Ovary (tissue), 9 donors: ENCODE measurements around the gene PDE7B. TPM values are rescaled to one million over a fixed set of nuclear protein-coding genes. Genes with fewer than 3 reads are reported as not detected.

Source experiments
- DNase-seq, 5 donors: peaks; one replicate each; pipeline ENCODE4 v3.0.0-alpha.2; 2019 to 2020
- H3K27ac ChIP-seq, 2 donors: fragments of 200-600 bp; one replicate each; pipeline versions ENCODE4 v1.5.1 to v1.8.0; 2019 to 2022
- H3K27me3 ChIP-seq: fragments of 200-600 bp; one replicate; pipeline ENCODE4 v1.8.0; 2022
- H3K36me3 ChIP-seq: fragments of 200-600 bp; sonication (generic); one replicate; pipeline ENCODE4 v1.5.1; 2019
- H3K4me1 ChIP-seq: one replicate; pipeline ENCODE4 v1.8.1; 2013; ENCODE audit warnings: mild to moderate bottlenecking, moderate library complexity; ENCODE audit not compliant: insufficient read depth
- H3K4me3 ChIP-seq: fragments of 200-600 bp; sonication (generic); one replicate; pipeline ENCODE4 v1.5.1; 2017
- H3K9me3 ChIP-seq, 2 donors: fragments of 200-600 bp in 1 of 2; sonication (generic) in 1 of 2; one replicate each; pipeline versions ENCODE4 v1.5.1 to v1.8.1; 2013 to 2019; ENCODE audit warnings: mild to moderate bottlenecking in 1 of 2, moderate library complexity in 1 of 2
- CTCF ChIP-seq, 3 donors: fragments of 450-650 bp in 2 of 3; fragments of 200-600 bp in 1 of 3; IDR thresholded peaks; one replicate each; pipeline versions ENCODE4 v1.5.1 to v1.8.0; 2016 to 2022; ENCODE audit warnings: antibody characterized with exemption in 3 of 3, mild to moderate bottlenecking in 1 of 3
- EP300 ChIP-seq: sonication (generic); formaldehyde crosslinking; IDR thresholded peaks from one replicate; pipeline ENCODE4 v1.6.1; 2017; ENCODE audit warnings: antibody characterized with exemption
- POLR2A ChIP-seq: fragments of 450-650 bp; IDR thresholded peaks from one replicate; pipeline ENCODE4 v1.6.1; 2017; ENCODE audit warnings: antibody characterized with exemption, mild to moderate bottlenecking, moderate library complexity
- WGBS, 3 donors: extraction: QIAGEN DNeasy Blood & Tissue Kit in 1 of 3; methylation state at CpG; one replicate each; pipeline versions ENCODE4 v1.1.5 to v1.1.7; 2013 to 2017; 5-methylcytosine and 5-hydroxymethylcytosine counted together
- intact Hi-C, 4 donors: fragments of 100-400 bp; cut with DNase I; formaldehyde crosslinking; loops; one replicate each; pipeline versions ENCODE4 v1.11.0 to v1.15.1; 2022 to 2023
- polyA plus RNA-seq, 2 donors: library from polyadenylated mRNA; stranded (reverse); fragments of 200-250 nt in 1 of 2; fragments of 350-450 nt in 1 of 2; fragmentation: Illumina TruSeq in 1 of 2; extraction: RNeasy Lipid Tissue Mini Kit (QIAGEN cat#74804) in 1 of 2; gene quantifications; one replicate each; pipeline ENCODE4 v1.2.3, GENCODE V29; 2013 to 2014
- total RNA-seq, 7 donors: library from RNA; depleted of rRNA in 2 of 7; stranded (reverse); fragments of >200 nt in 2 of 7; fragmentation: NEBNext Ultra II Directional in 3 of 7; extraction: Animal tissue kit (Norgen Biotek cat#: 25700) in 3 of 7; gene quantifications; one replicate each; pipeline versions ENCODE4 v1.1.0 to v1.2.4, GENCODE V29; 2016 to 2023
- donor health status: DM: no; HTN: no; CAD: no; lungs with moderate emphysema.
- donor health status: DM: no; HTN: no; CAD: no.
- donor health status: Bipolar disorder and iron deficiency.
- donor health status: DM: yes; HTN: yes; CAD: no.
- donor health status: DM: no; HTN: no; CAD: no.
- donor health status: DM: yes; HTN: yes; CAD: no.

Gene PDE7B
- total and polyA plus RNA-seq, 9 donors: 11.6 to 62.7 (median 21.6) TPM

- Histone ChIP-seq H3K36me3 (no peaks in the 10 kb centered on the region), H3K9me3 (no peaks in the 10 kb centered on the region), H3K4me3 (no peak overlapping the region), H3K4me1 (peaks cover 6% of the 10 kb centered on the region), H3K27ac (no peak overlapping the region), H3K27me3 (no peaks in the 10 kb centered on the region)
- WGBS, 3 donors: 76 to 86% (median 82%) methylated on average over 8 of the region's 8 CpGs
- intact Hi-C loops: no loop called here
- no peak for DNase-seq
- TF ChIP-seq POLR2A (no peak), CTCF (IDR thresholded peaks at IDR 0.05) (no peak)
These were observed 84.6 kb downstream of the PDE7B start for GRCh38 chr6:135935941-135936601.

GRCh38 chr6:135936606-135937005, 85.1 kb downstream of the PDE7B start:
- no peaks in the 10 kb centered on the region for H3K9me3 ChIP-seq
- H3K36me3 ChIP-seq: no peaks in the 10 kb centered on the region
- DNase-seq: no peak
- no peak overlapping the region for H3K4me3 ChIP-seq
- no peak overlapping the region for H3K27ac ChIP-seq
- no peak for TF ChIP-seq EP300
- no peak for TF ChIP-seq CTCF (IDR thresholded peaks at IDR 0.05)
- TF ChIP-seq POLR2A: no peak
- 34 to 63% (median 60%) methylated on average over 1 of the region's 1 CpG for WGBS, 3 donors
- H3K27me3 ChIP-seq: no peaks in the 10 kb centered on the region
- intact Hi-C loops: no loop called here
- H3K4me1 ChIP-seq: peaks cover 6% of the 10 kb centered on the region

- DNase-seq: no peak
- Histone ChIP-seq H3K27me3 (no peaks in the 10 kb centered on the region), H3K36me3 (no peaks in the 10 kb centered on the region), H3K9me3 (no peaks in the 10 kb centered on the region), H3K4me1 (peaks cover 6% of the 10 kb centered on the region), H3K27ac (no peak overlapping the region), H3K4me3 (no peak overlapping the region)
- TF ChIP-seq CTCF (IDR thresholded peaks at IDR 0.05): no peak
- no peak for TF ChIP-seq POLR2A
- no peak for TF ChIP-seq EP300
- WGBS, 3 donors: 93 to 98% (median 95%) methylated on average over 6 of the region's 6 CpGs
- intact Hi-C loops: no loop called here
These were observed 85.6 kb downstream of the PDE7B start for GRCh38 chr6:135937106-135937505.

GRCh38 chr6:135938576-135939207, 87.2 kb downstream of the PDE7B start:
- Histone ChIP-seq H3K4me3 (peak overlapping the region; percentile 0), H3K4me1 (peaks cover 6% of the 10 kb centered on the region), H3K27me3 (no peaks in the 10 kb centered on the region), H3K36me3 (no peaks in the 10 kb centered on the region), H3K27ac (peak overlapping the region in 1 of 2 donors; percentile 84), H3K9me3 (no peaks in the 10 kb centered on the region)
- 36 to 56% (median 52%) methylated on average over 9 of the region's 9 CpGs for WGBS, 3 donors
- peak in 3 of 5 donors; percentile 23 to 53 (median 24) for DNase-seq
- intact Hi-C loops: no loop called here
- TF ChIP-seq POLR2A (no peak), CTCF (IDR thresholded peaks at IDR 0.05) (peak in 1 of 3 donors; percentile 51)
